NCI-H1417 treated with DMSO at 0.1 percent for 48 hours (cell line): ENCODE results near the gene PLIN4.

Experiments used
- DNase-seq: peaks from one replicate; lab custom pipeline; 2025; lab: John Stamatoyannopoulos, UW

The PLIN4 gene

DNA sequence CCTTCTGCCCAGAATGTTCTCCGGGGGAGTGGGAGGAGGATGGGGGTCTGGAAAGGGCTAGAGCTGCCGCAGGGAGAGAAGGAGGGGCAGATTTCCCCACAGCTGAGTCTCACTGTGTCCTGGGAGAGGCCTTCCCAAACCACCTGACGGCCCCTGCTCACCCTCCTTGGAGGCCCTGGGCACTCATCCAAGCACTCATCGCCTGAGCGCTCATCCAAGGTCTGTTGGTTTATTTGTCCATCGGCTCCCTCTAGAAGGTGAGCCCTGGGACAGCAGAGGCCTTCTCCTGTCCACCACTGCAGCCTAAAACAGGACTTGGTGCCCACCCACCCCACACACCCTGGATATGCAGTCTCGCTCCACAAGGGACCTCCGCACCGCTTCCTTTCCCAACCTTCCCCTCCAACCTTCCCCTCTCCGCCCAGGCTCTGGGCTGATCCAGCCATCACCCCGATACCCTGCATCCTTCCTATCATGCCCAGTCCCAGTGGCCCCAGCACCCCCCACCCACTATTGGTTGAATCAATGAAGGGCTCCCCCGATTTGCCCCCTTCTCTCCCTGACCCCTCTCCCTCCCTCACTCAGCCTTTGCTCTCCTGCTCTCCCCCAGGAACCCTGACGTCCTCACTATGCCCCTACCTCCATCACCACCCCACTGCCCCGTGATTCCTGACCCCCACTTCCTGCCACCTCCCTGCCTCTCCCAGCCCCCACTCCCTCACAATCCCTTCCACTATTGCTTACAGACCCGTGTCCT, 62.4 kb downstream of the PLIN4 start:
- no peak for DNase-seq

DNA sequence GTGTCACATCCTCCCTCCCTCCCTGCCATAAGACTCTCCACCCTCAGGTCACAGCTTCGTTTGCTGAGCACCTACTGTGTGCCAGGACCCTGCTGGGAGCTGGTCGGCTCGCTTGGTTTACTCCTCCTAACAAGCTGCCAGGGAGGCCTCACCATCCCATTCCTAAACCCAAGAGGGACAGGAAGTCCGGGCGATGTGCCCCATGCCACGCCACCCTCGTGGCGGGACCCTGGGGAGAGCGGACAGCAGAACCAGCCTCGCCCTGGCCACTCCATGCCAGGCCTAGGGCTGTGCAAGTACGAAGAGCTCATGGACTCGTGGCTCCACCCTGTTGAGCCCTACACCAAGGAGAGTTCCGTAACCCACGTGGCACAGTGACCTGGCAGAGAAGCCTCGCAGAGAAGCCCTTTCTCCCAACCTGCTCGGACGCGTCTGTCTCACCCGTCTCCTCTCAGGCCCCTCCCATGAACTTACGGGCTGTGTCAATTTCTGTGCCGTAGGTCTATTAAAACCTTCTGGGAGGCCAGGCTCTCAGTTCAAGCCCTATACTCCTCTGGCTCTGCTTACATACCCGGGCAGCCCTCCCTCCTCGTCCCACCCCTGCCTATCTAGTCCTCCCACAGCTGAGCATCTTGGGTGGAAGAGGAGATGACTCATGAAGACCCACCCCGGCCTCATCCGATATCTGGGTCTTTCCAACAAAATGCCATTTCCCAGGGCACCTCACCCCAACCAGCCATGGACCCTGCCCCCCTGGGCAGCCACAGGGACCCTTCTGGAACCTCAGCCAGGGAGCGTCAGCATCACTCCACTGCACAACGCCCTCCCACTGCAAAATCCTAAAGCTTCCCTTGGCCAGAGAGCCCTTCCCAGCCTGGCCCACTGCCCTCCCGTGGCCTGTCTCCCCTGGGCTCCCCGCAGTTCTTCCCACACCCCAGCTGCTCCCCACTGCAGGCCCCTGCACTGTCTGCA, 63.3 kb downstream of the PLIN4 start:
- no peak for DNase-seq

DNA sequence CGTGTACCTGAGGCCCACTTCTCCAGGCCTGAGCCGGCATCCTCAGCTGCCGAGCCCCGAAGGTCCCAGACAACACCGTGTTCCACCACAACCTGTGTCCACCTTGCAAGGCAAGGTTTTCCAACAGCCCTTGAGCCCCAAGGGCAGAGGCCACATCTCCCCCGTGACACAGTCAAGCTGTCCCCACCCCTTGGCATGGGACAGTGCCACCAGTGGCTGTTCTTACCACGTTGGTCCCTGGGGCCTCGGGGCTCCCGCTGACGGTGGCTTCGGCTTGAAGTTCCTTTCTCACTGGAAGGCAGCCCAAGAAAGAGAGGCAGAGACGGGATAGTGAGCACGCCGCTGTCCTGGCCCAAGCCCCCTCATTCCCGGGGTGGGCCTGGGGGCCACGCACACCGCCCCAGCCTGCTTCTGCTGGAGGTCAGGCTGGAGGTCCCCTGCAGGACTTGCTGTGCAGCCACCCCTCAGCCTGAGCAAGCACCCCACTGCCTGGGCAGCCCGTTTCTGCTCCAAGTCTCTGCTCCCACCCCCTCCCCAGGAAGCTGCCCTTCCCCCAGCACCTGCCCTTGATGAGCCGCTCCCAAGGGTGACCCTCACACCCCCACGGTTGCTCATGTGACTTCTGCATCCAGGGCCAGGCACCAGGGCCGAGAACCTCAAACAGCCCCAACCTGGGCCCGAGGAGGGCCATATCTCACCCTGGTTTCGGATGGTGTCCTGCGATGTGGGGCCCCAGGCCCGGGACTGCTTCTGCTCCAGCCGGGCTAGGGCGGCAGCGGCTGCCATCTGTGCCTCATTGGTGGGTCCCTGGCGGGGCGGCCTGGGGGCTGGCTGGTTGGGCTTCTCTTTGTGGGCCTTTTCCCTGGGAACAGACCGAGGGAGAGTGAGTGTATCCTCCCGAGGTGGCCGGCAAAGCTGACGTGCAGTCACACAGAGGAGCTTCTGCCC, 64.8 kb downstream of the PLIN4 start:
- no peak for DNase-seq

DNA sequence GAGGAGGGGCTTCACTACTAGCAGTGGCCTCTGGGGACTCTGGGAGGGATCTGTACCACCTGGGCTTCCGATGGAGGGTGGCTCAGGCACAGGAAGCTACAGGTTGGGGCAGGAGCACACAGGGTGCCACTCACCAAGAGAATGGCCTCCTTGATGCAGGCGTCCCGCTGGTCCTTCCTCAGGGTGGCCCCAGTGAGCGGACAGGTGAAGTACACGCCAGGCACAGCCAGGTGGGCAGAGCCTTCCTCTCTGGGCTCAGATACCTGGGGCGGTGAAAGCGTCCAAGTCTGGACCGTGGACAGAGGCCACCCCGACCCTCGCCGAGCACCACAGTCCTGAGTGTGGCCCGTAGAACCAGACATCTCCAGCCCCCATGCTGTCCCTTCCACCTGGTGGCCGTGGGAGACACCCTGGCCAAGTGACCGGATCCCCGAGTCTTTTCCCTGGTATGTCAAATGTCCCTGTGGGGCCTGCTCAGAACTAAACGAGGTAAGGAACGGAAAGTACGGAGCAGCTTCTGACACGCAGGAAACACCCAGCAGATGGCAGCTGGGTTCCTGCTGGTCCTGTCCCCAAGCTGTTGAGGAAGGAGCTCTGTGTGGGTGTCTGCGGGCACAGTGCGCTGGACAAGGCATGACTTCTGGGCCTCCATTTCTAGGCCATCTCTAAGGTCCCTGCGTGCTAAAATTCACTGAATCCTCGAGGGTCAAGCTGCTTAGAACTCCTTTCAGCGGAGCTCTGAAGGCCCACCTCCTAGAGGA, 65.9 kb downstream of the PLIN4 start:
- no peak for DNase-seq
